ENCODE measurements around the gene OR14A16.

The OR14A16 gene

GRCh38 chr1:247812637-247813036 lies 11.3 kb downstream of the OR14A16 start:
- TF ChIP-seq CTCF (IDR thresholded peaks at IDR 0.05; ENCODE audit: control insufficient read depth, insufficient read depth, low read depth, low read length, missing control alignments) = no peak
- no peak overlapping the region for H3K4me3 ChIP-seq (ENCODE audit: control insufficient read depth, low read depth, low read length)
- DNase-seq (ENCODE audit: low read depth) = no peak

GRCh38 chr1:247797518-247797917 lies 26.4 kb downstream of the OR14A16 start:
- H3K4me3 ChIP-seq (ENCODE audit: control insufficient read depth, low read depth, low read length) = no peak overlapping the region
- no peak for TF ChIP-seq CTCF (IDR thresholded peaks at IDR 0.05; ENCODE audit: control insufficient read depth, insufficient read depth, low read depth, low read length, missing control alignments)
- DNase-seq (ENCODE audit: low read depth) = no peak

- no peak overlapping the region for H3K4me3 ChIP-seq (ENCODE audit: control insufficient read depth, low read depth, low read length)
- TF ChIP-seq CTCF (IDR thresholded peaks at IDR 0.05; ENCODE audit: control insufficient read depth, insufficient read depth, low read depth, low read length, missing control alignments) = no peak
- no peak for DNase-seq (ENCODE audit: low read depth)
Measured at GRCh38 chr1:247769603-247770002, 54.3 kb downstream of the OR14A16 start.

Data from AG09309 (cell line).